CD1c-positive myeloid dendritic cell (primary cell): ENCODE measurements around the gene HCCS.

Experiments
- DNase-seq: peaks from one replicate; pipeline ENCODE4 v3.0.0-alpha.2; 2016; ENCODE audit errors: extremely low spot score

HCCS gene

GRCh38 chrX:11111037-11111851 lies at the start of gene HCCS:
Gene HCCS (plus strand): TSS chrX:11111332. CDS start chrX:11112061, 729 bp downstream.
- peak; percentile 90 for DNase-seq

DNA sequence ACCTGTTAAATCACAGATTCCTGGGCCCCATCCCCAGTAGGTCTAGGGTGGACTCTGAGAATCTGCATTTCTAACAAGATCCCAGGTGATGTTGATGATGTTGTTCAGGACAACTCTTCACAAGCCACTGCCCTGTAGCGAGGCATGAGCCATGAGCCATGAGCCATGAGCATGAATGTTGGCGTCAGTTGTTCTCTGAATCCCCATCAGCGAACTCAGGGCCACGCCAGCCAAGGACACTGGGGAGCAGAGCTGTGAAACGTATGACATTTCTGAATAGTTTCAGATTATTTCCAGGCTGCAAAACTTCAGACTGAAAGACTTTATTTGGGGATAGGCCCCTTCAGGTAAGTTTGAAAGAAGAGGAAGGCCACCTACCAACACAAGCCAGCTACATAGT lies 46.9 kb upstream of the HCCS start:
- DNase-seq: no peak

DNA sequence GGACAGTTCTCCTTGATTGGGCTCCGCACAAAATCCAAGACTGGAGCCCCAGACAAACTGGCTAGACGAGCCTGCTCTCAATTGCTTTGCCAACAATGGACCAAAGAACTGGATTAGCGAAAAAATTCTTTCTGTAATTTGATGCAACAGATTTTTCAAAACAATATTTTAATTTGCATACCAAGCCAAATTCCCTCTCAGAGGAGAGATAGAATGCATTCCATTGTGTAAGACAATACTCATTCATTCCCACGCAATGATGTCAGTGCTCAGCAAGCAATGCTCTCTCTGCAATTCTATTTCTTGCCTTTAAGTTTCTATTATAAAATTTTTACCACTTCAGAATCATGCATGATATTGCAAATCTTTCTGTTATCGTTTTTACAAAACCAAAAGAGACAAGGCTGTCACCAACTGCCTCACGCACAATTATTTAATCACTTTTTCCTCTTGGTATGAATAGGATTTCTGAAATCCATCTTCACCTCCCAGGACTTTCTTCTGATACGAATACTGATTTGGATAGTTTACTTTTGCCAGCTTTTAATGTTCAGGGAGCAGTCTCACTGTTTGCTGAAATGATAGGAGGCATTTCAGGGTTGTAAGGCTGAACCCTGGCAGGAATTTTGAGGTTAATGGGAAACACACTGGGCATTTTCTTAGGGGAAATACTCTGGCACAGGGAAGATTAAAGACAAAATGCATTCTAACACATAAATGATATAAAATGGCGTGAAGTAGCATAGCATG lies 46.1 kb upstream of the HCCS start:
- DNase-seq: no peak

DNA sequence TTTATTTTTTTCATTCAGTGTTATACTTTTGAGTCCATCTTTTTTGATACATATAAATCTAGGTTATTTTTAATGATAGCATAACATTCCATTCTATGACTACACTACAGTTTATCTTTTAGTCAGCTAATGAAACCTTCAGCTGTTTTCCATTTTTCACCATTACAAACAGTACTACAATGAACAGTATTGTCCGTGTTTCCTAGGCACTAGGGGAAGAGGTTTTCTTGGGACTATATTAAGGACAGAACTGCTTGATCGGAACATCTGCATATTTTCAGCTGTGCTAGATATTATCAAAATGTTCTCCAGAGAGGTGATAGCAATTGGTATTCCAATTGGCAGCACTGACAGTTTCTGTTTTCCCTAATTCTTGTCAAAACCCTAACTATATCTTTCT lies 44.3 kb upstream of the HCCS start:
- no peak for DNase-seq

DNA sequence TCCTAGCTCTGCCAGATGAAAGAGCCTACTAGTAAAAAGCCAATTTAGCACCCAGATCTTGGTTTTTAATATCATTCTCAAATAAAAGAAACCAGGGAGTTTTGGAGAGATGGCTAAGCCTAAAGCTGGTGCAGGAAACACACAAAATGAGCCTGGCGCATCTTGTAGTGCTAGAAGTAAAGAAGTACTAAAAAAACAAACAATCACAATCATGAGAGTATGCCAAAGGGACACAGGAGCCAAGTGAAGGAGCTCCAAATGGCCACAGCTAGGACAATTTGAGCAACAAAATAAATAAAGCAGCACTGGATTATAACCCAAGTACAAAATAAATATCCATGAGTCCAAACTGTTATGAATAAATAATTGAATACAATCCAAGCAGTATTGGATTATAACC lies 37.8 kb upstream of the HCCS start:
- DNase-seq: no peak

GRCh38 chrX:11080741-11081305 lies 30.3 kb upstream of the HCCS start:
- no peak for DNase-seq

- DNase-seq: no peak
These were observed 29.6 kb upstream of the HCCS start for GRCh38 chrX:11081511-11081910.

- no peak for DNase-seq
These were observed 25.8 kb upstream of the HCCS start for GRCh38 chrX:11085305-11085704.

GRCh38 chrX:11089802-11090201 lies 21.3 kb upstream of the HCCS start:
- DNase-seq: no peak

- no peak for DNase-seq
These were observed 13.2 kb upstream of the HCCS start for GRCh38 chrX:11097933-11098332.

DNA sequence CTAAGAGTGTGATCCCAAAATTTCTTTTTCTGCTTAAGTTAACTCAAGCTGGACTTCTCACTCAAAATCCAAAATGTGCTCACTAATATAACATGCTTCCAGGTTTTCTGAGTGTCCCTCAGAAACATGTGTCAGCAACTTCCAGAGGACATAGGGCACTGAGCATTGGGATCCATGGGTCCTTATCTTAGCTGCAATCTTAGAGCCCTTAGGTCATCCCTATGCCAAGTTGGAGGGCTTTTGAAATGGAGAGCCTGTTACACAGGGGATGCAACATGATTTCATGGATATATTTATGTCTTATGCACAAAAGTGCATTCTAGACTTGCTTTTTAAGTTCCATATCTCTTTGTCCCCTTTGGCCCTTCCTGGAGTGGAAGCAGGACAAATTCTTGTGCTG lies 11.7 kb upstream of the HCCS start:
- no peak for DNase-seq

GRCh38 chrX:11100281-11101035 lies 10.7 kb upstream of the HCCS start:
- DNase-seq: no peak

DNA sequence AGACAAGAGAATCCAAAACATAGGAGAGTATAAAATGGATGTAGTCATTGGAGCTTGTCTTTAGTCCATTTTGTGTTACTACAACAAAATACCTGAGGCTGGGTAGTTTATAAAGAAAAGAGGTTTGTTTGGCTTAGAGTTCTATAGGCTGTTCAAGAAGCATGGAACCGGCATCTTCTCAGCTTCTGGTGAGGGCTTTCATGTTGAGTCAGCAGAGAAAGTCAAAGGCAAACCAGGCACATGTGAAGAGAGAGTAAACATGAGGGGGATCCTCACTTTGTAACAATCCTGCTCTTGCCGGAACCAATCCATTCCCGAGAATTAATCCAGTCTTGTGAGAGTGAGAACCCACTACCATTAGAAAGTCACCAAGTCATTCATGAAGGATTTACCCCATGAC lies 8.1 kb upstream of the HCCS start:
- DNase-seq: no peak

DNA sequence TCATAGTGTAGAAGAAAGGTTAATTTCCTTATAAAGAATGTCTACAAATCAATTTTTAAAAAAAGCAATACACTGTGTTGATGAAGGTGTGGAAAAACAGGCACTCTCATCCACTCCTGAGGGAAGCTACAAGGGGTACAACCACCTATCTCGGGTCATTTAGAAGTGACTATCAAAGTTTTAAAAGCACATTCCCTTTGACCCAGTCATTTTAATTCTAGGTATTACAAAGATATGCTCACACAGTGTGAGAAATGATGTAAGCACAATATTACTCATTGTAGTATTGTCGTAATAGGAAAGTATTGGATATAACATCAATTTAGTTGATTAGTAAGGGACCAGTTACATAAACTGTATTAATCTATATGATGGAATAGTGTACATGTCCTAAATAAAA lies 7.4 kb upstream of the HCCS start:
- no peak for DNase-seq

DNA sequence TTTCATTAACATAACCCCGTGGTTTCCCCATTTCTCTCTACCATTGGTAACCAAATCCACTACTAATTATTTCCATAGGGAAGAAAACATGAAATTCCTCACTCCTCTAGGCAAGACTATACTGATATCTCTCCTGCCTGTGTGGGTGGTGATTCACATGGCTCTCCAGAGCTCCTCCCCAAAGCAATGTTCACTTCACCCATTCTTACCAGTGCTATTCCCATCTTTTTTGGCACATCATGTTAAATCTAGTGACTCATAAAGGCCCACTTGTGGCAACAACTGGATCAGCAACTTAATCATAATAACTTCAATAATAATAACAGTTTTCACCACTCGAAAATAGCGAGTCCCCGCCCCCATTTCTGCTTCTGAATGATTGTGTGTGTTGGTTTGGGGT lies 6.1 kb upstream of the HCCS start:
- no peak for DNase-seq

- peak; percentile 24 for DNase-seq
These were observed 2.7 kb upstream of the HCCS start for GRCh38 chrX:11108253-11108941.

DNA sequence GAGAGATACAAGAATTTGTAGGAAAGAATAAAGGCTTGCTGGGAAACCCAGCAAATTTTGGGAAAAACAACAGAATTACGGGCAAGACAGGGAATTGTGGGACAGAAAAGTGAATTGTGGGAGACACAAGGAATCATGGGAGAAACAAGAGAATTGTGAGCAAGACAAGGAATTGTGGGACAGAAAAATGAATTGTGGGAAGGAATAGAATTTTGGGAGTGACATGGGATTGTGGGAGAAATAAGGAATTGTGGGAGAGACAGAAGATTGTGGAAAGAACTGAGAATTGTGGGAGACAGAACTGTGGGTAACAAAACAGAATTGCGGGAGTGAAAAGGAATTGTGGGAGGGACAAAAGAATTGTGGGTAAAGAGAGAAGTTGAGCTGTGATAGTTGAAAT lies 1.2 kb upstream of the HCCS start:
- no peak for DNase-seq

DNA sequence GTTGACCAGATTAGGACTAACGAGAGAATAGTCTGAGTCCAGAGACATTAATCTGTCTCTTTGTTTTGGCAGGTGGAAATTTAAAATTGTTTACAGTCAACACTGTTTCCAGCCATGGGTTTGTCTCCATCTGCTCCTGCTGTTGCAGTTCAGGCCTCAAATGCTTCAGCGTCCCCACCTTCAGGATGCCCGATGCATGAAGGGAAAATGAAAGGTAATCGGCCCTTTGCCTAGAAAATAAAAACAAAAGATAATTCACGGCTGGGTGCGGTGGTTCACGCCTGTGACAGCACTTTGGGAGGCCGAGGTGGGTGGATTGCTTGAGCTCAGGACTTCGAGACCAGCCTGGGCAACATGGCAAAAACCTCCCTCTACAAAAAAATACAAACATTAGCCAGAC lies 815 bp downstream of the HCCS start:
- DNase-seq: no peak

GRCh38 chrX:11113731-11114130 lies 2.6 kb downstream of the HCCS start:
- DNase-seq: peak; percentile 63

GRCh38 chrX:11117745-11118144 lies 6.6 kb downstream of the HCCS start:
- no peak for DNase-seq

DNA sequence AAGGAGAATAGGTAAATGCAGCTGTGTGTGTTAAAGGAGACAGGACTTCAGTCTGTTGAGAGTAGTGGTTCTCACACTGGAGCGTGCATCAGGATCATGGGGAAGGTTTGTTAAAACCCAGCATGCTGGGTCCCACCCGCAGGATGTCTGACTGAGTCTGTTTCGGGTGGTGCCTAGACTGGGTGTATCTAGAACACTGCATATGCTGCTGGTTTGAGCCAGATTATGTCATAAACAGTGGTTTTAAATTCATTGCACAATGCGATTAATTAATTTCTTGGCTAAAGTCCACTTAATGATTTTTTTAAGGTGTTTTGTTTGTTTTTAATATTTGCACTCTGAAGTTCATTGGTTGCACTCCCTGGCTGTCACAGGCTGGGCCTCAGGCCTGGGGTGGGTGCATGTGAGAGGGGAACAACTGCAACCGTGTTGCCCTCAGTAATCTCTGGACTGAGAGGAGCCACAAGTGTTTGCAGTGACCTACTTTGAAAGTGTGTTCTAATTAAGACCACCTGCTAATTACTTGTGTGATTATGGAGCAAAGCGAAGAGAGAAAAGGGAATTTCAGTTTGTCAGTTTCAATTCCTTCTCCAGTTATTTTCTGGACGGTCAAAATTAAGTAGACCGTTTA lies 8.3 kb downstream of the HCCS start:
- no peak for DNase-seq
